Activated CD4-positive, alpha-beta T cell treated with anti-CD3 and anti-CD28 coated beads, Interleukin-2, amount 10 ng/mL, durations not matched to agents 24 days and 14 days (primary cell): Measurements from ENCODE around the gene CD1D. TPM values are rescaled to one million over a fixed set of nuclear protein-coding genes. Genes with fewer than 3 reads are reported as not detected.

Source experiments
- DNase-seq: peaks from one replicate; pipeline ENCODE4 v3.0.0; 2022
- H3K27ac Mint-ChIP-seq: one replicate; pipeline ENCODE4 v1.8.0; 2022; ENCODE audit warnings: mild to moderate bottlenecking, mixed read lengths
- H3K27me3 Mint-ChIP-seq: one replicate; pipeline ENCODE4 v1.8.0; 2022; ENCODE audit warnings: mixed read lengths
- H3K36me3 Mint-ChIP-seq: one replicate; pipeline ENCODE4 v1.8.0; 2022; ENCODE audit warnings: low read depth, mild to moderate bottlenecking, mixed read lengths
- H3K4me1 Mint-ChIP-seq: one replicate; pipeline ENCODE4 v1.8.0; 2021; ENCODE audit warnings: mixed read lengths
- H3K4me3 Mint-ChIP-seq: one replicate; pipeline ENCODE4 v1.8.0; 2022; ENCODE audit warnings: mild to moderate bottlenecking, moderate library complexity, mixed read lengths
- H3K9me3 Mint-ChIP-seq: one replicate; pipeline ENCODE4 v1.8.0; 2021; ENCODE audit warnings: mixed read lengths
- intact Hi-C: fragments of 100-400 bp; cut with micrococcal nuclease; formaldehyde crosslinking; loops from one replicate; pipeline ENCODE4 v1.15.1; 2023
- total RNA-seq: library from RNA; stranded (reverse); gene quantifications from 2 replicates; pipeline ENCODE4 v1.2.3, GENCODE V29; 2022

The CD1D gene
- not detected in 2 replicates for total RNA-seq

- Mint-ChIP-seq H3K9me3 (no peaks in the 10 kb centered on the region), H3K27me3 (peaks cover 68% of the 10 kb centered on the region), H3K36me3 (no peaks in the 10 kb centered on the region), H3K4me1 (peaks cover 13% of the 10 kb centered on the region), H3K4me3 (peak within 1 kb of the TSS; percentile 85), H3K27ac (no peak within 1 kb of the TSS)
- peak; percentile 56 for DNase-seq
- intact Hi-C loops = no loop called here
Measured at GRCh38 chr1:158180741-158181576, at the start of gene CD1D. Gene CD1D (plus strand): TSS chr1:158180895. CDS start chr1:158181102, 207 bp downstream.

GRCh38 chr1:158131217-158131616, 49.5 kb upstream of the CD1D start:
- Mint-ChIP-seq H3K27me3 (peaks cover 9% of the 10 kb centered on the region), H3K36me3 (no peaks in the 10 kb centered on the region), H3K9me3 (no peaks in the 10 kb centered on the region), H3K4me1 (peaks cover 1% of the 10 kb centered on the region), H3K4me3 (no peak overlapping the region), H3K27ac (no peak overlapping the region)
- intact Hi-C loops = no loop called here
- no peak for DNase-seq

- no peaks in the 10 kb centered on the region for H3K36me3 Mint-ChIP-seq
- no peak overlapping the region for H3K4me3 Mint-ChIP-seq
- DNase-seq = no peak
- peaks cover 2% of the 10 kb centered on the region for H3K27me3 Mint-ChIP-seq
- intact Hi-C loops = no loop called here
- no peaks in the 10 kb centered on the region for H3K4me1 Mint-ChIP-seq
- H3K9me3 Mint-ChIP-seq = no peaks in the 10 kb centered on the region
- H3K27ac Mint-ChIP-seq = no peak overlapping the region
Measured at GRCh38 chr1:158140764-158141192, 39.9 kb upstream of the CD1D start.

- intact Hi-C loops = no loop called here
- DNase-seq = no peak
Measured at GRCh38 chr1:158145173-158145719, 35.4 kb upstream of the CD1D start.

GRCh38 chr1:158146165-158146564, 34.5 kb upstream of the CD1D start:
- no peaks in the 10 kb centered on the region for H3K36me3 Mint-ChIP-seq
- H3K9me3 Mint-ChIP-seq = peaks cover 8% of the 10 kb centered on the region
- H3K27ac Mint-ChIP-seq = no peak overlapping the region
- H3K27me3 Mint-ChIP-seq = no peaks in the 10 kb centered on the region
- H3K4me3 Mint-ChIP-seq = no peak overlapping the region
- peaks cover 20% of the 10 kb centered on the region for H3K4me1 Mint-ChIP-seq
- intact Hi-C loops = no loop called here
- DNase-seq = no peak

More at GRCh38 chr1:158145173-158145719, 35.4 kb upstream of the CD1D start:
- no peak overlapping the region for H3K4me3 Mint-ChIP-seq
- H3K27me3 Mint-ChIP-seq = no peaks in the 10 kb centered on the region
- peaks cover 5% of the 10 kb centered on the region for H3K9me3 Mint-ChIP-seq
- peaks cover 15% of the 10 kb centered on the region for H3K4me1 Mint-ChIP-seq
- no peak overlapping the region for H3K27ac Mint-ChIP-seq
- no peaks in the 10 kb centered on the region for H3K36me3 Mint-ChIP-seq

- intact Hi-C loops = no loop called here
- no peaks in the 10 kb centered on the region for H3K36me3 Mint-ChIP-seq
- H3K27ac Mint-ChIP-seq = no peak overlapping the region
- no peaks in the 10 kb centered on the region for H3K27me3 Mint-ChIP-seq
- peaks cover 8% of the 10 kb centered on the region for H3K9me3 Mint-ChIP-seq
- DNase-seq = no peak
- H3K4me1 Mint-ChIP-seq = peaks cover 20% of the 10 kb centered on the region
- no peak overlapping the region for H3K4me3 Mint-ChIP-seq
Measured at GRCh38 chr1:158146739-158147138, 34.0 kb upstream of the CD1D start.

- intact Hi-C loops = no loop called here
- Mint-ChIP-seq H3K27me3 (no peaks in the 10 kb centered on the region), H3K4me3 (no peak overlapping the region), H3K36me3 (no peaks in the 10 kb centered on the region), H3K27ac (no peak overlapping the region), H3K4me1 (peaks cover 20% of the 10 kb centered on the region), H3K9me3 (peaks cover 8% of the 10 kb centered on the region)
- no peak for DNase-seq
Measured at GRCh38 chr1:158147401-158147800, 33.3 kb upstream of the CD1D start.

- Mint-ChIP-seq H3K4me3 (no peak overlapping the region), H3K36me3 (no peaks in the 10 kb centered on the region)
- intact Hi-C loops = no loop called here
Measured at GRCh38 chr1:158147869-158148268, 32.8 kb upstream of the CD1D start.

GRCh38 chr1:158148468-158148867, 32.2 kb upstream of the CD1D start:
- no peaks in the 10 kb centered on the region for H3K36me3 Mint-ChIP-seq
- H3K27me3 Mint-ChIP-seq = no peaks in the 10 kb centered on the region
- intact Hi-C loops = no loop called here
- H3K9me3 Mint-ChIP-seq = peaks cover 8% of the 10 kb centered on the region
- H3K4me3 Mint-ChIP-seq = peak overlapping the region; percentile 94
- no peak overlapping the region for H3K27ac Mint-ChIP-seq
- peaks cover 20% of the 10 kb centered on the region for H3K4me1 Mint-ChIP-seq
- no peak for DNase-seq

More at GRCh38 chr1:158147869-158148268, 32.8 kb upstream of the CD1D start:
- no peaks in the 10 kb centered on the region for H3K27me3 Mint-ChIP-seq
- H3K4me1 Mint-ChIP-seq = peaks cover 20% of the 10 kb centered on the region
- no peak for DNase-seq
- no peak overlapping the region for H3K27ac Mint-ChIP-seq
- peaks cover 8% of the 10 kb centered on the region for H3K9me3 Mint-ChIP-seq

GRCh38 chr1:158149175-158149574, 31.5 kb upstream of the CD1D start:
- no peak for DNase-seq
- H3K9me3 Mint-ChIP-seq = peaks cover 8% of the 10 kb centered on the region
- H3K27ac Mint-ChIP-seq = peak overlapping the region; percentile 76
- no peaks in the 10 kb centered on the region for H3K36me3 Mint-ChIP-seq
- intact Hi-C loops = no loop called here
- peak overlapping the region; percentile 94 for H3K4me3 Mint-ChIP-seq
- H3K4me1 Mint-ChIP-seq = peaks cover 20% of the 10 kb centered on the region
- peaks cover 2% of the 10 kb centered on the region for H3K27me3 Mint-ChIP-seq

- H3K27me3 Mint-ChIP-seq = peaks cover 5% of the 10 kb centered on the region
- intact Hi-C loops = no loop called here
- peaks cover 20% of the 10 kb centered on the region for H3K4me1 Mint-ChIP-seq
Measured at GRCh38 chr1:158149577-158150269, 31.0 kb upstream of the CD1D start.

GRCh38 chr1:158150523-158150922, 30.2 kb upstream of the CD1D start:
- Mint-ChIP-seq H3K27ac (peak overlapping the region; percentile 60), H3K27me3 (peaks cover 6% of the 10 kb centered on the region)
- intact Hi-C loops = no loop called here

More at GRCh38 chr1:158149577-158150269, 31.0 kb upstream of the CD1D start:
- peak overlapping the region; percentile 94 for H3K4me3 Mint-ChIP-seq
- peaks cover 8% of the 10 kb centered on the region for H3K9me3 Mint-ChIP-seq
- H3K27ac Mint-ChIP-seq = peak overlapping the region; percentile 76
- no peaks in the 10 kb centered on the region for H3K36me3 Mint-ChIP-seq
- peak; percentile 89 for DNase-seq

GRCh38 chr1:158153179-158153578, 27.5 kb upstream of the CD1D start:
- peaks cover 18% of the 10 kb centered on the region for H3K4me1 Mint-ChIP-seq
- no peak overlapping the region for H3K4me3 Mint-ChIP-seq
- H3K36me3 Mint-ChIP-seq = no peaks in the 10 kb centered on the region
- peaks cover 8% of the 10 kb centered on the region for H3K9me3 Mint-ChIP-seq
- H3K27ac Mint-ChIP-seq = no peak overlapping the region
- peaks cover 6% of the 10 kb centered on the region for H3K27me3 Mint-ChIP-seq
- DNase-seq = no peak
- intact Hi-C loops = no loop called here

More at GRCh38 chr1:158150523-158150922, 30.2 kb upstream of the CD1D start:
- no peaks in the 10 kb centered on the region for H3K36me3 Mint-ChIP-seq
- no peak for DNase-seq
- peak overlapping the region; percentile 94 for H3K4me3 Mint-ChIP-seq
- H3K9me3 Mint-ChIP-seq = peaks cover 8% of the 10 kb centered on the region
- H3K4me1 Mint-ChIP-seq = peaks cover 20% of the 10 kb centered on the region
